HepG2 (cell line): ENCODE results near the gene C2orf81. TPM values are rescaled to one million over a fixed set of nuclear protein-coding genes. Genes with fewer than 3 reads are reported as not detected.

Experiments
- ATAC-seq: fragments of 200-7000 bp; cut with Tn5 transposase; 3 replicates; pipeline ENCODE4 v1.9.1; 2020; ENCODE audit warnings: mild to moderate bottlenecking, moderate library complexity
- Bru-seq: library from RNA; stranded (reverse); fragments of 400-500 nt; gene quantifications from one replicate; lab custom pipeline; 2021; lab: Mats Ljungman, UMichigan
- BruChase-seq, 2 experiments: library from RNA; stranded (reverse); fragments of 400-500 nt; gene quantifications; one replicate each; lab custom pipeline; 2021; lab: Mats Ljungman, UMichigan
- BruUV-seq: library from RNA; stranded (reverse); fragments of 400-500 nt; replicated peaks from 2 replicates; lab custom pipeline; 2021; lab: Mats Ljungman, UMichigan
- CTCF ChIA-PET: fragments of 300-600 bp; formaldehyde crosslinking; extraction: SDS; loops from one replicate; lab custom pipeline; 2021; ENCODE audit warnings: low total read pairs, inconsistent platforms, low intra/inter-chr PET ratio; lab: Yijun Ruan, JAX
- POLR2A ChIA-PET: fragments of 350-600 bp; sonication (Branson Sonifier 250); formaldehyde crosslinking; loops from one replicate; lab custom pipeline; 2020; ENCODE audit warnings: antibody characterized with exemption, inconsistent platforms; lab: Yijun Ruan, JAX
- DNase-seq: peaks from one replicate; pipeline ENCODE4 v3.0.0-alpha.2; 2015; ENCODE audit warnings: low spot score
- FAIRE-seq: peaks from 3 replicates; lab custom pipeline; 2011; peaks lifted over from hg19 to GRCh38; lab: Jason Lieb, UNC
- H2AFZ ChIP-seq: one replicate; pipeline ENCODE4 v1.6.1; 2011; ENCODE audit warnings: low read length, inconsistent platforms
- H3K27ac ChIP-seq: fragments of 300-600 bp; 3 replicates; pipeline ENCODE4 v1.8.0; 2011; ENCODE audit warnings: mixed run types, mild to moderate bottlenecking, mixed read lengths, low read length, inconsistent platforms; ENCODE audit not compliant: insufficient read depth; ENCODE audit errors: extremely low read length
- H3K27me3 ChIP-seq, 2 experiments: fragments of 200-600 bp in 1 of 2; 2 replicates in 1 of 2; 3 replicates in 1 of 2; pipeline versions ENCODE4 v1.6.0 to v1.8.0; 2011; ENCODE audit warnings: low read length in 2 of 2, mild to moderate bottlenecking in 2 of 2, moderate library complexity in 2 of 2, inconsistent platforms in 1 of 2; ENCODE audit not compliant: insufficient read depth in 2 of 2, control insufficient read depth in 1 of 2
- H3K36me3 ChIP-seq, 2 experiments: fragments of 200-600 bp in 1 of 2; replicated peaks in 1 of 2; 2 replicates in 1 of 2; 3 replicates in 1 of 2; pipeline versions ENCODE4 v1.5.1 to v1.8.0; 2011; ENCODE audit warnings: low read length in 2 of 2, inconsistent platforms in 1 of 2; ENCODE audit not compliant: insufficient read depth in 2 of 2, control insufficient read depth in 1 of 2
- H3K4me1 ChIP-seq: 2 replicates; pipeline ENCODE4 v1.5.1; 2012; ENCODE audit warnings: low read length, inconsistent platforms; ENCODE audit not compliant: insufficient read depth
- H3K4me2 ChIP-seq: 2 replicates; pipeline ENCODE4 v1.6.0; 2011; ENCODE audit warnings: low read depth, low read length, inconsistent platforms
- H3K4me3 ChIP-seq, 3 experiments: fragments of 200-600 bp in 1 of 3; sonication (generic), shearing (Covaris generic) in 1 of 3; replicated peaks in 1 of 3; 2 replicates each; pipeline ENCODE4 v1.5.1; 2011 to 2016; ENCODE audit warnings: low read length in 3 of 3, inconsistent platforms in 2 of 3, low read depth in 2 of 3, mild to moderate bottlenecking in 2 of 3, control low read depth in 1 of 3, mixed read lengths in 1 of 3; ENCODE audit not compliant: insufficient read depth in 1 of 3
- H3K79me2 ChIP-seq: one replicate; pipeline ENCODE4 v1.6.1; 2011; ENCODE audit warnings: low read length, inconsistent platforms; ENCODE audit not compliant: insufficient read depth
- H3K9ac ChIP-seq: 2 replicates; pipeline ENCODE4 v1.6.0; 2011; ENCODE audit warnings: mild to moderate bottlenecking, low read depth, low read length, inconsistent platforms; ENCODE audit not compliant: insufficient read depth
- H3K9me3 ChIP-seq: 2 replicates; pipeline ENCODE4 v1.5.1; 2012; ENCODE audit warnings: mild to moderate bottlenecking, low read length
- H4K20me1 ChIP-seq: 2 replicates; pipeline ENCODE4 v1.6.0; 2011; ENCODE audit warnings: inconsistent platforms, mild to moderate bottlenecking, low read length, moderate library complexity; ENCODE audit not compliant: insufficient read depth
- ARNT ChIP-seq: fragments of 450-650 bp; IDR thresholded peaks from 2 replicates; pipeline ENCODE4 v1.6.1; 2017
- FOSL2 ChIP-seq: sonication (generic); formaldehyde crosslinking; IDR thresholded peaks from 2 replicates; pipeline ENCODE4 v1.4.0; 2020; ENCODE audit warnings: missing genetic modification reagents
- GFI1 ChIP-seq: sonication (generic); formaldehyde crosslinking; IDR thresholded peaks from 2 replicates; pipeline ENCODE4 v1.5.0; 2020; ENCODE audit warnings: missing genetic modification reagents, mild to moderate bottlenecking, borderline replicate concordance
- MXD4 ChIP-seq: IDR thresholded peaks from 2 replicates; pipeline ENCODE4 v1.6.1; 2016; ENCODE audit warnings: mild to moderate bottlenecking, missing biosample characterization, missing genetic modification reagents
- POLR2A ChIP-seq, 2 experiments: IDR thresholded peaks; 2 replicates each; pipeline ENCODE4 v1.6.1; 2011; ENCODE audit warnings: low read depth in 2 of 2, low read length in 2 of 2, mild to moderate bottlenecking in 1 of 2, moderate library complexity in 1 of 2; ENCODE audit not compliant: insufficient read depth in 1 of 2
- SALL1 ChIP-seq: sonication (generic); formaldehyde crosslinking; IDR thresholded peaks from 2 replicates; pipeline ENCODE4 v1.8.0; 2022; ENCODE audit warnings: mild to moderate bottlenecking, missing genetic modification reagents
- ZNF225 ChIP-seq: sonication (generic); formaldehyde crosslinking; IDR thresholded peaks from 2 replicates; pipeline ENCODE4 v1.4.0; 2020; ENCODE audit warnings: mild to moderate bottlenecking, missing genetic modification reagents
- ZNF253 ChIP-seq: sonication (generic); formaldehyde crosslinking; IDR thresholded peaks from 2 replicates; pipeline ENCODE4 v1.8.0; 2022; ENCODE audit warnings: mild to moderate bottlenecking, missing genetic modification reagents, borderline replicate concordance
- ZNF430 ChIP-seq: sonication (generic); formaldehyde crosslinking; IDR thresholded peaks from 2 replicates; pipeline ENCODE4 v1.9.0; 2021; ENCODE audit warnings: mild to moderate bottlenecking, missing genetic modification reagents
- ZNF468 ChIP-seq: sonication (generic); formaldehyde crosslinking; IDR thresholded peaks from 2 replicates; pipeline ENCODE4 v1.8.0; 2022; ENCODE audit warnings: mild to moderate bottlenecking, moderate library complexity, missing genetic modification reagents
- ZNF557 ChIP-seq: sonication (generic); formaldehyde crosslinking; IDR thresholded peaks from 2 replicates; pipeline ENCODE4 v1.4.0; 2020; ENCODE audit warnings: missing genetic modification reagents
- ZNF780A ChIP-seq: sonication (generic); formaldehyde crosslinking; IDR thresholded peaks from 2 replicates; pipeline ENCODE4 v1.8.0; 2022; ENCODE audit warnings: mild to moderate bottlenecking, missing genetic modification reagents, moderate library complexity
- WGBS: methylation state at CpG from one replicate; pipeline ENCODE4 v1.1.6; 2017; ENCODE audit warnings: low lambda C conversion rate; 5-methylcytosine and 5-hydroxymethylcytosine counted together
- in situ Hi-C: cut with HindIII; loops from 2 replicates; pipeline ENCODE4 v1.10.0; 2017; ENCODE audit warnings: low pct_unique_long_range_greater_than_20kb; ENCODE audit not compliant: extremely low pct_ligation_motif_present
- intact Hi-C: fragments of 100-400 bp; cut with micrococcal nuclease; formaldehyde crosslinking; loops from one replicate; pipeline ENCODE4 v1.10.0; 2022; ENCODE audit not compliant: unreplicated experiment
- long read RNA-seq, 2 experiments: library from RNA in 1 of 2; library from polyadenylated mRNA in 1 of 2; stranded (forward) in 1 of 2; unstranded in 1 of 2; transcript quantifications; one replicate each; pipeline ENCODE4 v2.0.0, GENCODE V29; 2019 to 2022
- polyA minus RNA-seq, 3 experiments: library from RNA; depleted of rRNA, polyadenylated mRNA; stranded (reverse); fragments of >200 nt; gene quantifications; 2 replicates each; pipeline ENCODE4 v1.2.3, GENCODE V29; 2011; ENCODE audit warnings: low replicate concordance in 1 of 3
- polyA plus RNA-seq, 8 experiments: library from polyadenylated mRNA; depleted of rRNA in 3 of 8; stranded (reverse) in 7 of 8; unstranded in 1 of 8; fragments of >200 nt; fragmentation: Illumina TruSeq in 4 of 8; extraction: Trizol in 4 of 8; gene quantifications; 2 replicates each; pipeline versions ENCODE4 v1.2.1 to v1.2.3, GENCODE V29; 2011 to 2016; ENCODE audit warnings: low read depth in 4 of 8, missing spikeins in 1 of 8, mixed read lengths in 1 of 8; ENCODE audit not compliant: insufficient read depth in 1 of 8
- total RNA-seq, 5 experiments: library from RNA; depleted of rRNA; stranded (reverse); fragments of >200 nt; fragmentation: Illumina TruSeq; extraction: Trizol; gene quantifications; 2 replicates each; pipeline ENCODE4 v1.2.3, GENCODE V29; 2016; ENCODE audit warnings: low read depth in 1 of 5
- TF ChIP-seq, protein P1 (sequence below): sonication (generic); formaldehyde crosslinking; IDR thresholded peaks from 2 replicates; pipeline ENCODE4 v1.4.0; 2020; ENCODE audit warnings: missing genetic modification reagents, mild to moderate bottlenecking, borderline replicate concordance
- TF ChIP-seq, protein P2 (sequence below): sonication (generic); formaldehyde crosslinking; IDR thresholded peaks from 2 replicates; pipeline ENCODE4 v1.4.0; 2020; ENCODE audit warnings: missing genetic modification reagents, borderline replicate concordance

C2orf81 gene
- total RNA-seq (2016; rRNA removed; fragmentation: Illumina TruSeq; extraction: Trizol) (0.13 and 0.15 TPM in 2 replicates), polyA plus RNA-seq (2011; rRNA removed) (0.05 and 0.17 TPM in 2 replicates), polyA minus RNA-seq (2011; rRNA and poly(A)+ RNA removed; ENCODE audit: low replicate concordance) (0.49 and 0.58 TPM in 2 replicates), Bru-seq, nascent RNA (percentile 24 among the genes with signal in this experiment), BruChase-seq, experiment 1, labeled RNA remaining after a 6-hour chase (percentile 38 among the genes with signal in this experiment), BruChase-seq, experiment 2, labeled RNA remaining after a 2-hour chase (percentile 37 among the genes with signal in this experiment)
- total RNA-seq (2016; cell fraction: cytosol; rRNA removed; fragmentation: Illumina TruSeq; extraction: Trizol; ENCODE audit: low read depth): not detected in 2 replicates
- total RNA-seq (2016; cell fraction: insoluble cytoplasmic fraction; rRNA removed; fragmentation: Illumina TruSeq; extraction: Trizol): 0.09 TPM in 1 of 2 replicates, not detected in the other
- not detected in 2 replicates for total RNA-seq (2016; cell fraction: membrane; rRNA removed; fragmentation: Illumina TruSeq; extraction: Trizol)
- 0.16 TPM in 1 of 2 replicates, not detected in the other for total RNA-seq (2016; cell fraction: nucleus; rRNA removed; fragmentation: Illumina TruSeq; extraction: Trizol)
- polyA plus RNA-seq (2011; cell fraction: cytosol; rRNA removed): 0.12 and 0.13 TPM in 2 replicates
- polyA plus RNA-seq (2011; cell fraction: nucleus; rRNA removed): 0.21 TPM in 2 replicates
- polyA plus RNA-seq (2012): 0.13 TPM in 1 of 2 replicates, not detected in the other
- not detected in 2 replicates for polyA plus RNA-seq (2016; cell fraction: cytosol; fragmentation: Illumina TruSeq; extraction: Trizol; ENCODE audit: low read depth)
- 0.16 TPM in 1 of 2 replicates, not detected in the other for polyA plus RNA-seq (2016; cell fraction: insoluble cytoplasmic fraction; fragmentation: Illumina TruSeq; extraction: Trizol; ENCODE audit: low read depth)
- polyA plus RNA-seq (2016; cell fraction: membrane; fragmentation: Illumina TruSeq; extraction: Trizol; ENCODE audit: low read depth): 0.24 and 0.29 TPM in 2 replicates
- 0.35 TPM in 1 of 2 replicates, not detected in the other for polyA plus RNA-seq (2016; cell fraction: nucleus; fragmentation: Illumina TruSeq; extraction: Trizol; ENCODE audit: insufficient read depth, low read depth)
- polyA minus RNA-seq (2011; cell fraction: cytosol; rRNA and poly(A)+ RNA removed): not detected in 2 replicates
- polyA minus RNA-seq (2011; cell fraction: nucleus; rRNA and poly(A)+ RNA removed): not detected in 2 replicates
- long read RNA-seq, experiment 1: 0 reads
- long read RNA-seq, experiment 2: 0 reads

DNA sequence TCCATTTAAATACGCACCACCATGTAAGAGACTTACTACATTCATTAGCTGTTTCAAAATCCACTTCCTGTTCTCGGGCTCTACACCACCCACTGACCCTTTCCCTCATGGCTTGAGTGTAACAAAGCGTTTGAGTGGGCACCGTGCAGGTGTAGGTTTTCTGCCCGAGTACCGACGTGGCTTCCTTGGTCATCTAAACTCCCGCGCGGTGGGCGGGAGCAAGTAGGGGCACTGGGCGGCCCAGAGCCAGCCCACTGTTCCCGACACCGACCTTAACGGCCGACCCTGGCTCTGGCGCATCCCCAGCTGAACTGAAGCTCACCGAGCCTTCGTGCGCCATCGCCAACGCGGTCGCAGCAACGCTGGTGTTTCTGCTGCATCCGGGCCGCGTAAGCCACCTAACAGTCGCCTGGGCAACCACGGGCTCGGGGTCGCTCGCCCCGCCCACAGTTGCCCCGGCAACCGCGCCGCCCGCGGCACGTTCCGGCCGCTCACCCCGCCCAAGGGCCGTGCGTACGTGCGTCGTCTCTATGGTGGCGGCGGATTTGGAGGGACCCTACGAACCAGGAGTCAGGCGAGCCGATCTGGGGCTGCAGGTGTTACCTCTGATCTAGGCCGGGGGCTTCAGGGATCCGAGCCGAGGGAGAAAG lies at the start of gene C2orf81, which contains the start of gene WDR54:
TSS of gene C2orf81 (minus strand) at position 399 of the 650 bp plus-strand sequence. CDS start at position 340, 59 bp downstream.
TSS of gene WDR54 (plus strand) at position 510 of the 650 bp plus-strand sequence. CDS start 424 bp downstream, outside the sequence.
- Histone ChIP-seq H3K9me3 (no peaks in the 10 kb centered on the region), H3K27me3 (peaks cover 0 to 7% of the 10 kb centered on the region in 2 experiments; a peak in 2 of 5 replicates), H3K4me3 (peak within 1 kb of the TSS; percentile 50 to 75 (median 54)), H3K4me1 (peaks cover 54% of the 10 kb centered on the region), H4K20me1 (peaks cover 15% of the 10 kb centered on the region; the same call in 1 of the 2 replicates), H3K79me2 (no peaks in the 10 kb centered on the region), H3K9ac (peak within 1 kb of the TSS; percentile 27; the same call in 1 of the 2 replicates), H3K36me3 (peaks cover 4 to 15% of the 10 kb centered on the region in 2 experiments; a peak in 4 of 5 replicates), H2AFZ (no peak within 1 kb of the TSS), H3K27ac (no peak within 1 kb of the TSS), H3K4me2 (peak within 1 kb of the TSS; percentile 99)
- DNase-seq (peak; percentile 75), ATAC-seq (peak; percentile 78), FAIRE-seq (no peak)
- POLR2A ChIA-PET: interaction anchor here (0.8 to 2.4 kb wide), 5 partner anchors 8 to 61 kb away, joined by 3 to 16 read pairs (median 6); partner anchors contain the start of genes CCDC142, TTC31 and WBP1
- intact Hi-C loops: no loop called here
- CTCF ChIA-PET: interaction anchor here (0.9 kb wide), 1 partner anchor 19 kb away, joined by 3 read pairs; no protein-coding TSS in a partner anchor
- in situ Hi-C loops: no loop called here
- 4% methylated on average over 21 of the region's 57 CpGs for WGBS
- no TSS peak for BruUV-seq
- TF ChIP-seq MXD4 (CRISPR knock-in tag) (0 out of 2 replicates have a peak, but pooled peaks have one; percentile 51), ZNF225 (CRISPR knock-in tag) (peak; percentile 90), POLR2A (IDR thresholded peaks at IDR 0.05; ENCODE audit: insufficient read depth in 1 of 2, low read depth in 2 of 2, low read length in 2 of 2) (peak; percentile 37 to 41; a peak in 2 of 4 replicates), ARNT (no peak), FOSL2 (CRISPR knock-in tag) (peak; percentile 31; the same call in 1 of the 2 replicates), ZNF430 (CRISPR knock-in tag) (peak; percentile 72; the same call in 1 of the 2 replicates), GFI1 (CRISPR knock-in tag) (peak; percentile 72), SALL1 (CRISPR knock-in tag) (peak; percentile 75; the same call in 1 of the 2 replicates), ZNF557 (CRISPR knock-in tag) (peak; percentile 83; the same call in 1 of the 2 replicates), ZNF468 (CRISPR knock-in tag) (0 out of 2 replicates have a peak, but pooled peaks have one; percentile 54), ZNF780A (CRISPR knock-in tag) (no peak), ZNF253 (CRISPR knock-in tag) (peak; percentile 86; the same call in 1 of the 2 replicates)
- TF ChIP-seq, protein P1, sequence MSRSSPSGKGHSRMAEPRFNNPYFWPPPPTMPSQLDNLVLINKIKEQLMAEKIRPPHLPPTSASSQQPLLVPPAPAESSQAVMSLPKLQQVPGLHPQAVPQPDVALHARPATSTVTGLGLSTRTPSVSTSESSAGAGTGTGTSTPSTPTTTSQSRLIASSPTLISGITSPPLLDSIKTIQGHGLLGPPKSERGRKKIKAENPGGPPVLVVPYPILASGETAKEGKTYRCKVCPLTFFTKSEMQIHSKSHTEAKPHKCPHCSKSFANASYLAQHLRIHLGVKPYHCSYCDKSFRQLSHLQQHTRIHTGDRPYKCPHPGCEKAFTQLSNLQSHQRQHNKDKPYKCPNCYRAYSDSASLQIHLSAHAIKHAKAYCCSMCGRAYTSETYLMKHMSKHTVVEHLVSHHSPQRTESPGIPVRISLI (CRISPR knock-in tag): 0 out of 2 replicates have a peak, but pooled peaks have one; percentile 25
- TF ChIP-seq, protein P2, sequence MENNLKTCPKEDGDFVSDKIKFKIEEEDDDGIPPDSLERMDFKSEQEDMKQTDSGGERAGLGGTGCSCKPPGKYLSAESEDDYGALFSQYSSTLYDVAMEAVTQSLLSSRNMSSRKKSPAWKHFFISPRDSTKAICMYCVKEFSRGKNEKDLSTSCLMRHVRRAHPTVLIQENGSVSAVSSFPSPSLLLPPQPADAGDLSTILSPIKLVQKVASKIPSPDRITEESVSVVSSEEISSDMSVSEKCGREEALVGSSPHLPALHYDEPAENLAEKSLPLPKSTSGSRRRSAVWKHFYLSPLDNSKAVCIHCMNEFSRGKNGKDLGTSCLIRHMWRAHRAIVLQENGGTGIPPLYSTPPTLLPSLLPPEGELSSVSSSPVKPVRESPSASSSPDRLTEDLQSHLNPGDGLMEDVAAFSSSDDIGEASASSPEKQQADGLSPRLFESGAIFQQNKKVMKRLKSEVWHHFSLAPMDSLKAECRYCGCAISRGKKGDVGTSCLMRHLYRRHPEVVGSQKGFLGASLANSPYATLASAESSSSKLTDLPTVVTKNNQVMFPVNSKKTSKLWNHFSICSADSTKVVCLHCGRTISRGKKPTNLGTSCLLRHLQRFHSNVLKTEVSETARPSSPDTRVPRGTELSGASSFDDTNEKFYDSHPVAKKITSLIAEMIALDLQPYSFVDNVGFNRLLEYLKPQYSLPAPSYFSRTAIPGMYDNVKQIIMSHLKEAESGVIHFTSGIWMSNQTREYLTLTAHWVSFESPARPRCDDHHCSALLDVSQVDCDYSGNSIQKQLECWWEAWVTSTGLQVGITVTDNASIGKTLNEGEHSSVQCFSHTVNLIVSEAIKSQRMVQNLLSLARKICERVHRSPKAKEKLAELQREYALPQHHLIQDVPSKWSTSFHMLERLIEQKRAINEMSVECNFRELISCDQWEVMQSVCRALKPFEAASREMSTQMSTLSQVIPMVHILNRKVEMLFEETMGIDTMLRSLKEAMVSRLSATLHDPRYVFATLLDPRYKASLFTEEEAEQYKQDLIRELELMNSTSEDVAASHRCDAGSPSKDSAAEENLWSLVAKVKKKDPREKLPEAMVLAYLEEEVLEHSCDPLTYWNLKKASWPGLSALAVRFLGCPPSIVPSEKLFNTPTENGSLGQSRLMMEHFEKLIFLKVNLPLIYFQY (CRISPR knock-in tag): 0 out of 2 replicates have a peak, but pooled peaks have one; percentile 20
